Osteoblast (primary cell): ENCODE measurements around the gene ZBTB9. TPM values are rescaled to one million over a fixed set of nuclear protein-coding genes. Genes with fewer than 3 reads are reported as not detected.

Source experiments
- DNase-seq: peaks from one replicate; pipeline ENCODE4 v3.0.0; 2011; ENCODE audit warnings: low spot score, mixed read lengths; ENCODE audit not compliant: insufficient read length; ENCODE audit errors: missing footprints
- H2AFZ ChIP-seq: 2 replicates; pipeline ENCODE4 v1.6.0; 2011; ENCODE audit warnings: mild to moderate bottlenecking, low read length
- H3K27ac ChIP-seq: 2 replicates; pipeline ENCODE4 v1.5.1; 2011; ENCODE audit warnings: mild to moderate bottlenecking, low read depth, low read length, moderate library complexity
- H3K27me3 ChIP-seq: 2 replicates; pipeline ENCODE4 v1.6.0; 2012; ENCODE audit warnings: mild to moderate bottlenecking, control low read depth, inconsistent platforms, low read length, moderate library complexity; ENCODE audit not compliant: insufficient read depth
- H3K36me3 ChIP-seq: 2 replicates; pipeline ENCODE4 v1.5.1; 2011; ENCODE audit warnings: mild to moderate bottlenecking, low read length, control low read depth, moderate library complexity; ENCODE audit not compliant: insufficient read depth
- H3K4me1 ChIP-seq: 2 replicates; pipeline ENCODE4 v1.5.1; 2011; ENCODE audit warnings: mild to moderate bottlenecking, low read length, control low read depth, moderate library complexity; ENCODE audit not compliant: insufficient read depth
- H3K4me2 ChIP-seq: 2 replicates; pipeline ENCODE4 v1.6.0; 2011; ENCODE audit warnings: mild to moderate bottlenecking, low read length; ENCODE audit not compliant: insufficient read depth
- H3K4me3 ChIP-seq: fragments of 200-600 bp; sonication (generic); 3 replicates; pipeline ENCODE4 v1.5.1; 2012; ENCODE audit warnings: mild to moderate bottlenecking, low read length, inconsistent platforms; ENCODE audit not compliant: insufficient read depth
- H3K79me2 ChIP-seq: 2 replicates; pipeline ENCODE4 v1.6.0; 2012; ENCODE audit warnings: mild to moderate bottlenecking, low read length, control low read depth, inconsistent platforms; ENCODE audit not compliant: insufficient read depth
- H3K9me3 ChIP-seq: 2 replicates; pipeline ENCODE4 v1.5.1; 2011; ENCODE audit warnings: low read depth, low read length, control low read depth
- H4K20me1 ChIP-seq: 2 replicates; pipeline ENCODE4 v1.6.0; 2012; ENCODE audit warnings: mild to moderate bottlenecking, low read length, control low read depth; ENCODE audit not compliant: insufficient read depth
- total RNA-seq: library from RNA; depleted of rRNA; stranded (reverse); fragments of >200 nt; gene quantifications from 2 replicates; pipeline ENCODE4 v1.2.3, GENCODE V29; 2012
- TF ChIP-seq, protein P1 (sequence below): IDR thresholded peaks from 2 replicates; pipeline ENCODE4 v1.5.1; 2011; ENCODE audit warnings: mild to moderate bottlenecking, low read depth, low read length, moderate library complexity; ENCODE audit errors: extremely low read depth

ZBTB9 gene
- total RNA-seq, 1 donor = 4.7 TPM

DNA sequence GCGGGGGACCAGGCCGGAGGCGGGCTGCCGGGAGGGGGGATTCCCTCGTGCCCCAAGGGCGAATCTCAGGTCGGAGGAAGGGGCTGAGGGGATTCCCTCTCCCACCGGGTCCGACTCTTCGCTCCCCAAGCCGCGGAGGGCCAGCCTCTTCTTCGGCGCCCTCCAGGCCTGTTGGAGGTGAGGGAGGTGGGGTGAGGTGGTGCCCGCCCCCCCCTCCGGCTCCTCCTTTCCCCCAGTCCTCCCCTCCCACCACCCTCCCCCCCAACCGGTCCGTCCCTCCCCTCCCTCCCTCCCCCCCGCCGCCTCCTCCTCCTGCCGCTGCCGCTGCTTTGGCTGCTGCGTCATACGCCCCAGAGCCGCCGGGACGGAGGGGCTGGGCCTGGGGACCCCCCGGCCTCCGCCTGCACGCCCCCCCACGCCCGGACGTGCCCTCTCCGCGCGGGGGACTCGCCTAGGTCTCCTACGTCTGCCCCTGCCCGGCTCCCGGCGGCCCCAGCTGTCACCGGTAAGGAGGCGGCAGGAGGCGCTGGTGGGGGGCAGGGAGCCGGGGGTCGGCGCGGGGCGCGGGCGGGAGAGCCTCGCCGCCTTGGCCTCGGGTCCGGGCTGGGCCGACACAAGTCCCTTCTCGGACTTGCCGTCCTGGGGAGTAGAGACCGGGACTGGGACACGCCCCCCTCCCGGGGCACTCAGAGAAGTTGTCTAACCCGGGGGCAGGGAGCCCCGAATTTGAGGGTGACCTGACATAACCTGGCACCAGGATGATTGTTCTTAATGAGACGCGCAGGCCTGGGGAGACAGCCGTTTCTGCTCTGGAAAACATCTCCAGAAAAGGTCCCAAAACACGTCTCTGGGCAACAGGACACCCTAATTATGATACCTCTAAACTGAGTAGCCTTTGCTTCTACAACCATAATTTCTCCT is 43.4 kb upstream of the ZBTB9 start, which contains the start of gene PHF1:
TSS of gene PHF1 (plus strand) at position 304 of the 921 bp plus-strand sequence. CDS start 1,250 bp downstream, outside the sequence.
- peaks cover 21% of the 10 kb centered on the region for H3K4me1 ChIP-seq
- peaks cover 53% of the 10 kb centered on the region for H3K36me3 ChIP-seq
- peak within 1 kb of the TSS; percentile 98 for H2AFZ ChIP-seq
- TF ChIP-seq, protein P1, sequence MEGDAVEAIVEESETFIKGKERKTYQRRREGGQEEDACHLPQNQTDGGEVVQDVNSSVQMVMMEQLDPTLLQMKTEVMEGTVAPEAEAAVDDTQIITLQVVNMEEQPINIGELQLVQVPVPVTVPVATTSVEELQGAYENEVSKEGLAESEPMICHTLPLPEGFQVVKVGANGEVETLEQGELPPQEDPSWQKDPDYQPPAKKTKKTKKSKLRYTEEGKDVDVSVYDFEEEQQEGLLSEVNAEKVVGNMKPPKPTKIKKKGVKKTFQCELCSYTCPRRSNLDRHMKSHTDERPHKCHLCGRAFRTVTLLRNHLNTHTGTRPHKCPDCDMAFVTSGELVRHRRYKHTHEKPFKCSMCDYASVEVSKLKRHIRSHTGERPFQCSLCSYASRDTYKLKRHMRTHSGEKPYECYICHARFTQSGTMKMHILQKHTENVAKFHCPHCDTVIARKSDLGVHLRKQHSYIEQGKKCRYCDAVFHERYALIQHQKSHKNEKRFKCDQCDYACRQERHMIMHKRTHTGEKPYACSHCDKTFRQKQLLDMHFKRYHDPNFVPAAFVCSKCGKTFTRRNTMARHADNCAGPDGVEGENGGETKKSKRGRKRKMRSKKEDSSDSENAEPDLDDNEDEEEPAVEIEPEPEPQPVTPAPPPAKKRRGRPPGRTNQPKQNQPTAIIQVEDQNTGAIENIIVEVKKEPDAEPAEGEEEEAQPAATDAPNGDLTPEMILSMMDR = no peak
- H3K4me2 ChIP-seq = peak within 1 kb of the TSS; percentile 98
- peak; percentile 98 for DNase-seq
- no peaks in the 10 kb centered on the region for H3K9me3 ChIP-seq
- peaks cover 50% of the 10 kb centered on the region for H3K79me2 ChIP-seq
- peaks cover 23% of the 10 kb centered on the region for H4K20me1 ChIP-seq
- no peaks in the 10 kb centered on the region for H3K27me3 ChIP-seq
- peak within 1 kb of the TSS; percentile 82 for H3K27ac ChIP-seq
- H3K4me3 ChIP-seq = peak within 1 kb of the TSS; percentile 91

DNA sequence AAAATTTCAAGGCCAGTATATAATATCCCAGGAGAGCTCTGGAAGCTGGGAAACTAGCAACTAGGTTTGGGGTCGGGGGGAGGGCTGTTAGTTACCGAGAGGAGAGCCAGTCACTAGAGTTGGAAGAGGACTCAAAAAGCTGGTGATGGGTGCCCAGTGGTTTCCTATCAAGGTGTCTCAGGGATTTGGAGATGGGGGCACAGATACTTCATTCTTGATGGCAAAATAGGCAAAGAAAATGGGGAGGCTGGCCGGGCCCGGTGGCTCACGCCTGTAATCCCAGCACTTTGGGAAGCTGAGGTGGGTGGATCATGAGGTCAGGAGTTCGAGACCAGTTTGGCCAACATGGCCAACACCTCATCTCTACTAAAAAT is 42.8 kb upstream of the ZBTB9 start:
- Histone ChIP-seq H3K9me3 (no peaks in the 10 kb centered on the region), H3K4me2 (peak overlapping the region; percentile 95), H3K36me3 (peaks cover 57% of the 10 kb centered on the region), H3K4me3 (peak overlapping the region; percentile 85), H3K4me1 (peaks cover 28% of the 10 kb centered on the region), H3K79me2 (peaks cover 56% of the 10 kb centered on the region), H3K27me3 (no peaks in the 10 kb centered on the region), H2AFZ (no peak overlapping the region), H3K27ac (peak overlapping the region; percentile 80), H4K20me1 (peaks cover 27% of the 10 kb centered on the region)
- TF ChIP-seq, protein P1 = no peak
- DNase-seq = peak; percentile 25

DNA sequence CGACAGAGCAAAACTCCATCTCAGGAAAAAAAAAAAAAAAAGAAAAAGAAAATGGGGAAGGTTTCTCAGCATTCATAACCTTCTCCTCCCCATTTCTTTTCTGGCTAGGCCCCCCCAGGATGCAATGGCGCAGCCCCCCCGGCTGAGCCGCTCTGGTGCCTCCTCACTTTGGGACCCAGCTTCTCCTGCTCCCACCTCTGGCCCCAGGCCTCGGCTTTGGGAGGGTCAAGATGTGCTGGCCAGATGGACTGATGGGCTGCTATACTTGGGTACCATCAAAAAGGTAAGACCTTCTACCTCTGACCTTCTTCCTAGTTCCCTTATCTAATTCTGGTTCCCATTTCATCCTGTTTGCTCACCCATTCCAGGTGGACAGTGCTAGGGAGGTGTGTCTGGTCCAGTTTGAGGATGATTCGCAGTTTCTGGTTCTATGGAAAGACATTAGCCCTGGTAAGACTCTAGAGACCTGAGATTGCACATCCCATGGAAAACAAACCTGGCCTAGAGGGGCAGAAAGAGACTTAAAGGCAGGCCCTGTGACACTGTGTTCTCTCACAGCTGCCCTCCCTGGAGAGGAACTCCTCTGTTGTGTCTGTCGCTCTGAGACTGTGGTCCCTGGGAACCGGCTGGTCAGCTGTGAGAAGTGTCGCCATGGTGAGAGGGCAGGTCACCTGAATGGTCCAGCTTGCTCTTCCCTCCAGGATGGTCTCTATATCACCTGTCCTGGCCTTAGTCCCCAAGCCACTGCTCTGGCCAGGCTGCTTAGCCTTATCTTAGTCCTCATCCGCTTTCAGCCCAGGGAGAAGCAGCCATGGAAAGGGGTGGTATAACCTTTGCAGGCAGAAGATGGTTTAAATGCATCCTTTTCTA is 42.0 kb upstream of the ZBTB9 start:
- Histone ChIP-seq H3K27ac (peak overlapping the region; percentile 8), H3K4me2 (peak overlapping the region; percentile 95), H2AFZ (no peak overlapping the region), H3K27me3 (no peaks in the 10 kb centered on the region), H3K79me2 (peaks cover 61% of the 10 kb centered on the region), H3K9me3 (no peaks in the 10 kb centered on the region), H3K4me1 (peaks cover 34% of the 10 kb centered on the region), H3K4me3 (no peak overlapping the region), H4K20me1 (peaks cover 27% of the 10 kb centered on the region), H3K36me3 (peaks cover 50% of the 10 kb centered on the region)
- TF ChIP-seq, protein P1 = no peak
- peak; percentile 17 for DNase-seq
